HepG2 (cell line): ENCODE measurements around the gene OPN5. TPM values are rescaled to one million over a fixed set of nuclear protein-coding genes. Genes with fewer than 3 reads are reported as not detected.
A peak's percentile ranks its signal among the peaks of the same experiment; 100 is the strongest.

Source experiments
- DR1 ChIP-seq: sonication (generic); formaldehyde crosslinking; IDR thresholded peaks from 2 replicates; pipeline ENCODE4 v1.8.0; 2021; ENCODE audit warnings: mild to moderate bottlenecking, missing genetic modification reagents, inconsistent platforms
- HES4 ChIP-seq: sonication (generic); formaldehyde crosslinking; IDR thresholded peaks from 2 replicates; pipeline ENCODE4 v1.9.0; 2021; ENCODE audit warnings: mild to moderate bottlenecking, missing genetic modification reagents, borderline replicate concordance
- MLXIP ChIP-seq: sonication (generic); formaldehyde crosslinking; IDR thresholded peaks from 2 replicates; pipeline ENCODE4 v1.9.0; 2021; ENCODE audit warnings: missing genetic modification reagents, borderline replicate concordance
- NFE2L2 ChIP-seq: fragments of 150-350 bp; IDR thresholded peaks from 2 replicates; pipeline ENCODE4 v1.6.1; 2014; ENCODE audit warnings: low read length
- POLR2AphosphoS5 ChIP-seq: IDR thresholded peaks from 2 replicates; pipeline ENCODE4 v1.6.1; 2012; ENCODE audit warnings: low read depth, low read length
- PRDM15 ChIP-seq: sonication (generic); formaldehyde crosslinking; IDR thresholded peaks from 2 replicates; pipeline ENCODE4 v1.4.0; 2020; ENCODE audit warnings: missing genetic modification reagents
- SNAI1 ChIP-seq: sonication (generic); formaldehyde crosslinking; IDR thresholded peaks from 2 replicates; pipeline ENCODE4 v1.5.0; 2020; ENCODE audit warnings: mild to moderate bottlenecking, missing genetic modification reagents, borderline replicate concordance
- SRSF1 ChIP-seq: fragments of 200-400 bp; formaldehyde crosslinking; optimal IDR thresholded peaks from 2 replicates; pipeline ENCODE3; 2017; ENCODE audit warnings: mild to moderate bottlenecking, low read depth, low read length, moderate library complexity
- ZC3H4 ChIP-seq: sonication (generic); formaldehyde crosslinking; IDR thresholded peaks from 2 replicates; pipeline ENCODE4 v1.4.0; 2020; ENCODE audit warnings: missing genetic modification reagents, borderline replicate concordance
- ZNF142 ChIP-seq: sonication (generic); formaldehyde crosslinking; IDR thresholded peaks from 2 replicates; pipeline ENCODE4 v1.4.0; 2020; ENCODE audit warnings: missing genetic modification reagents
- ZNF557 ChIP-seq: sonication (generic); formaldehyde crosslinking; IDR thresholded peaks from 2 replicates; pipeline ENCODE4 v1.4.0; 2020; ENCODE audit warnings: missing genetic modification reagents
- ZNF598 ChIP-seq: sonication (generic); formaldehyde crosslinking; IDR thresholded peaks from 2 replicates; pipeline ENCODE4 v1.5.1; 2020; ENCODE audit warnings: mild to moderate bottlenecking, missing genetic modification reagents, borderline replicate concordance
- ZNF768 ChIP-seq: sonication (generic); formaldehyde crosslinking; IDR thresholded peaks from 2 replicates; pipeline ENCODE4 v1.4.0; 2020; ENCODE audit warnings: missing genetic modification reagents
- polyA plus RNA-seq, 8 experiments: library from polyadenylated mRNA; depleted of rRNA in 3 of 8; stranded (reverse) in 7 of 8; unstranded in 1 of 8; fragments of >200 nt; fragmentation: Illumina TruSeq in 4 of 8; extraction: Trizol in 4 of 8; gene quantifications; 2 replicates each; pipeline versions ENCODE4 v1.2.1 to v1.2.3, GENCODE V29; 2011 to 2016; ENCODE audit warnings: low read depth in 4 of 8, missing spikeins in 1 of 8, mixed read lengths in 1 of 8; ENCODE audit not compliant: insufficient read depth in 1 of 8
- total RNA-seq, 5 experiments: library from RNA; depleted of rRNA; stranded (reverse); fragments of >200 nt; fragmentation: Illumina TruSeq; extraction: Trizol; gene quantifications; 2 replicates each; pipeline ENCODE4 v1.2.3, GENCODE V29; 2016; ENCODE audit warnings: low read depth in 1 of 5

Gene OPN5
- total and polyA plus RNA-seq, 2 of the 13 experiments (the other 11 are each of a cell fraction or from before 2014, with no cell fraction given): not detected

GRCh38 chr6:47787620-47788497 lies 6.0 kb downstream of the OPN5 start (continued):
- TF ChIP-seq ZNF142 (CRISPR knock-in tag): no peak
- TF ChIP-seq ZC3H4 (CRISPR knock-in tag): no peak
- no peak for TF ChIP-seq MLXIP (CRISPR knock-in tag)
- no peak for TF ChIP-seq SNAI1
- no peak for TF ChIP-seq ZNF557
- TF ChIP-seq PRDM15 (CRISPR knock-in tag): no peak
- TF ChIP-seq POLR2AphosphoS5: no peak
- no peak for TF ChIP-seq DR1 (CRISPR knock-in tag)
- no peak for TF ChIP-seq HES4 (CRISPR knock-in tag)
- no peak for TF ChIP-seq NFE2L2
- no peak for TF ChIP-seq SRSF1
- no peak for TF ChIP-seq ZNF768 (CRISPR knock-in tag)
- peak; percentile 90 for TF ChIP-seq ZNF598 (CRISPR knock-in tag)
